Transverse colon (tissue), 4 donors: ENCODE measurements around the gene RANBP10. TPM values are rescaled to one million over a fixed set of nuclear protein-coding genes. Genes with fewer than 3 reads are reported as not detected.

Source experiments
- DNase-seq: peaks from one replicate; pipeline ENCODE4 v3.0.0-alpha.2; 2019
- H3K27ac ChIP-seq, 4 donors: fragments of 200-600 bp; sonication (generic); 2 replicates each; pipeline ENCODE4 v1.5.1; 2016 to 2018; ENCODE audit warnings: inconsistent platforms in 4 of 4
- H3K27me3 ChIP-seq: fragments of 200-600 bp; sonication (generic); 2 replicates; pipeline ENCODE4 v1.5.1; 2017; ENCODE audit warnings: inconsistent platforms
- H3K36me3 ChIP-seq, 4 donors: fragments of 200-600 bp; sonication (generic); 2 replicates each; pipeline ENCODE4 v1.5.1; 2017 to 2019; ENCODE audit warnings: inconsistent platforms in 4 of 4
- H3K4me1 ChIP-seq, 4 donors: fragments of 200-600 bp; sonication (generic); 2 replicates each; pipeline ENCODE4 v1.5.1; 2017 to 2020; ENCODE audit warnings: inconsistent platforms in 4 of 4
- H3K4me3 ChIP-seq, 4 donors: fragments of 200-600 bp; sonication (generic); 1 replicate in 1 of 4; 2 replicates in 3 of 4; pipeline versions ENCODE4 v1.5.1 to v1.6.1; 2017 to 2019; ENCODE audit warnings: inconsistent platforms in 4 of 4
- H3K9me3 ChIP-seq, 2 donors: fragments of 200-600 bp; sonication (generic); 2 replicates each; pipeline ENCODE4 v1.5.1; 2017 to 2019; ENCODE audit warnings: inconsistent platforms in 2 of 2
- EP300 ChIP-seq: sonication (generic); formaldehyde crosslinking; IDR thresholded peaks from one replicate; pipeline ENCODE4 v1.6.1; 2017; ENCODE audit warnings: antibody characterized with exemption, low read depth
- POLR2A ChIP-seq: fragments of 450-650 bp; IDR thresholded peaks from one replicate; pipeline ENCODE4 v1.6.1; 2016; ENCODE audit warnings: antibody characterized with exemption, mild to moderate bottlenecking, moderate library complexity
- POLR2AphosphoS5 ChIP-seq, 3 donors: sonication (generic); formaldehyde crosslinking; IDR thresholded peaks; one replicate each; pipeline ENCODE4 v1.6.1; 2016; ENCODE audit warnings: antibody characterized with exemption in 3 of 3
- WGBS, 2 donors: methylation state at CpG; one replicate each; pipeline ENCODE4 v1.1.5; 2018; ENCODE audit warnings: low coverage in 1 of 2; 5-methylcytosine and 5-hydroxymethylcytosine counted together
- in situ Hi-C, 4 donors: fragments of 200-750 bp; cut with MboI; loops; one replicate each; pipeline versions ENCODE4 v1.15.0 to v1.15.1; 2017; ENCODE audit warnings: low sequenced_read_pairs in 3 of 4, low pct_ligation_motif_present in 1 of 4, low pct_unique_long_range_greater_than_20kb in 1 of 4
- intact Hi-C: fragments of 100-400 bp; cut with DNase I; formaldehyde crosslinking; loops from one replicate; pipeline ENCODE4 v1.15.1; 2023; ENCODE audit warnings: low total_unique reads
- total RNA-seq, 4 donors: library from RNA; depleted of rRNA; stranded (reverse); fragments of >200 nt; gene quantifications; one replicate each; pipeline ENCODE4 v1.1.0, GENCODE V29; 2016
- TF ChIP-seq, protein P1 (sequence below), 5 experiments: fragments of 200-600 bp in 3 of 5; fragments of 450-650 bp in 2 of 5; sonication (generic) in 3 of 5; IDR thresholded peaks; 1 replicate in 2 of 5; 2 replicates in 3 of 5; pipeline ENCODE4 v1.5.1; 2016 to 2017; ENCODE audit warnings: antibody characterized with exemption in 5 of 5, inconsistent platforms in 3 of 5, mild to moderate bottlenecking in 2 of 5, moderate library complexity in 1 of 5

RANBP10 gene
- total RNA-seq, 4 donors from 2014 or later: 15.1 to 32.9 (median 19.1) TPM

DNA sequence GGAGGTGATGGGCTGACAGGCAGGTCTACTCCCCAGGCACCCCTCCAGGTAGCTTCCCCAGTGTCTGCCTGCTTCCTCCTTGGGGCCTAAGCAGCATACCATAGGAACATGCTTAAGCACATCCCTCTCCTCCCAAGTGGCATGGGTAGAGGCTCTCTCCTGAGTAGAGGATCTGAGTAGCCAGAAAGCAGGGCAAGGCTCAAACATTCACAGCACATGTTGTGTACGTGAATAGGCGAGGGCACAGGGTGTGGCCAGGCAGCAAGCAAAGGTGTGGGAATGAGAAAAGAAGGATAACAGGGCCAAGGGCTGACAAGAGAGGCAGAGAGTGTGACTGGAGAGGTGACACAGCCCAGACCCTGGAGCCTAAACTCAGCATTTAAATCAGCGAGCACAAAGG lies 57.5 kb downstream of the RANBP10 start:
- H3K4me3 ChIP-seq: no peak overlapping the region
- in situ Hi-C loops (no loop called here), intact Hi-C loops (no loop called here)
- DNase-seq: peak; percentile 11
- no peaks in the 10 kb centered on the region for H3K9me3 ChIP-seq
- 64% methylated on average over 3 of the region's 3 CpGs; no CpG with 5 or more reads in 1 of the 2 donors for WGBS, 2 donors
- peaks cover 0 to 7% (median under 1%) of the 10 kb centered on the region in 4 donors for H3K36me3 ChIP-seq
- peaks cover 0 to 5% (median 0%) of the 10 kb centered on the region in 4 donors for H3K4me1 ChIP-seq
- TF ChIP-seq POLR2A: no peak
- TF ChIP-seq EP300: no peak
- TF ChIP-seq, protein P1, sequence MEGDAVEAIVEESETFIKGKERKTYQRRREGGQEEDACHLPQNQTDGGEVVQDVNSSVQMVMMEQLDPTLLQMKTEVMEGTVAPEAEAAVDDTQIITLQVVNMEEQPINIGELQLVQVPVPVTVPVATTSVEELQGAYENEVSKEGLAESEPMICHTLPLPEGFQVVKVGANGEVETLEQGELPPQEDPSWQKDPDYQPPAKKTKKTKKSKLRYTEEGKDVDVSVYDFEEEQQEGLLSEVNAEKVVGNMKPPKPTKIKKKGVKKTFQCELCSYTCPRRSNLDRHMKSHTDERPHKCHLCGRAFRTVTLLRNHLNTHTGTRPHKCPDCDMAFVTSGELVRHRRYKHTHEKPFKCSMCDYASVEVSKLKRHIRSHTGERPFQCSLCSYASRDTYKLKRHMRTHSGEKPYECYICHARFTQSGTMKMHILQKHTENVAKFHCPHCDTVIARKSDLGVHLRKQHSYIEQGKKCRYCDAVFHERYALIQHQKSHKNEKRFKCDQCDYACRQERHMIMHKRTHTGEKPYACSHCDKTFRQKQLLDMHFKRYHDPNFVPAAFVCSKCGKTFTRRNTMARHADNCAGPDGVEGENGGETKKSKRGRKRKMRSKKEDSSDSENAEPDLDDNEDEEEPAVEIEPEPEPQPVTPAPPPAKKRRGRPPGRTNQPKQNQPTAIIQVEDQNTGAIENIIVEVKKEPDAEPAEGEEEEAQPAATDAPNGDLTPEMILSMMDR (IDR thresholded peaks at IDR 0.05): no peak
- no peak for TF ChIP-seq POLR2AphosphoS5 (IDR thresholded peaks at IDR 0.05)
- no peaks in the 10 kb centered on the region for H3K27me3 ChIP-seq
- no peak overlapping the region for H3K27ac ChIP-seq

DNA sequence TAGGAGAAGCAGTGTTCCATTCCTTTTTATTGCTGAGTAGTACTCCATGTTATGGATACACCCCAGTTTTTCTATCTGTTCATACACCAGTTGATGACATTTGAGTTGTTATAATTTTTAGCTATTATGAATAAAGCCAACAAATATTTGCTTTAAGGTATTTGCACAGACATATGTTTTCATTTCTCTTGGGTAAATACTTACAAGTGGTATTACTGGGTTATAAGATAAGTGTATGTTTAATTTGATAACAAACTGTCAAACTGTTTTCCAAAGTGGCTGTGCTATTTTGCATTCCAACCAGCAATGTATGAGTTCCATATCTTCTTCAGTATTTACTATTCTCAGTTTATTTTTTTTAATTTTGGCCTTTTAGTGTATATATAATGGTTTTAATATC lies 59.5 kb downstream of the RANBP10 start:
- no peak for DNase-seq
- Histone ChIP-seq H3K27me3 (no peaks in the 10 kb centered on the region), H3K9me3 (no peaks in the 10 kb centered on the region), H3K27ac (no peak overlapping the region), H3K4me3 (no peak overlapping the region), H3K36me3 (peaks cover 0 to 13% (median 5%) of the 10 kb centered on the region in 4 donors), H3K4me1 (peaks cover 0 to 5% (median 0%) of the 10 kb centered on the region in 4 donors)
- in situ Hi-C loops: no loop called here
- TF ChIP-seq EP300: no peak
- TF ChIP-seq, protein P1 (IDR thresholded peaks at IDR 0.05): no peak
- no peak for TF ChIP-seq POLR2A
- TF ChIP-seq POLR2AphosphoS5 (IDR thresholded peaks at IDR 0.05): no peak
- intact Hi-C loops: no loop called here

DNA sequence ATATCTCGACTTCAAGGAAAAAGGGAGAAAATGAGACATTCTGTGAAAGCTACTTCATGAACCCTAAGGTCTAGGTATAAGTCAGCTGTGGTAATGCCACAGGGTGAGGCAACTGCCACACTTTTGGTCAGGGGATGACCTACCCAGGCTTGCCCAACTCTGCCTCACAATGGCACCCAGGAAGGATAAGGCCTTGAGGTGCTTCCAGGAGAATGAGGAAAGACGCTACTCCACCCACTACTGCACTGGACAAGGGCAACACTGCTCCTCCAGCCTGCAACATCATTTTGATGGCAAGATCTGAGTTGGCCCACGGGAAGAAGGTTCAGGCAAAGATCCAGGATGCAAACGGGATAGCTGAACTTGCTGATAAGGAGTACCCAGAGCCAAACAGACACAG lies 65.2 kb downstream of the RANBP10 start:
- no peak for DNase-seq
- Histone ChIP-seq H3K9me3 (no peaks in the 10 kb centered on the region), H3K4me3 (no peak overlapping the region), H3K36me3 (peaks cover 0 to 18% (median 9%) of the 10 kb centered on the region in 4 donors), H3K4me1 (no peaks in the 10 kb centered on the region), H3K27ac (no peak overlapping the region), H3K27me3 (no peaks in the 10 kb centered on the region)
- 91% methylated on average over 4 of the region's 4 CpGs; no CpG with 5 or more reads in 1 of the 2 donors for WGBS, 2 donors
- in situ Hi-C loops (no loop called here), intact Hi-C loops (no loop called here)
- no peak for TF ChIP-seq POLR2AphosphoS5 (IDR thresholded peaks at IDR 0.05)

DNA sequence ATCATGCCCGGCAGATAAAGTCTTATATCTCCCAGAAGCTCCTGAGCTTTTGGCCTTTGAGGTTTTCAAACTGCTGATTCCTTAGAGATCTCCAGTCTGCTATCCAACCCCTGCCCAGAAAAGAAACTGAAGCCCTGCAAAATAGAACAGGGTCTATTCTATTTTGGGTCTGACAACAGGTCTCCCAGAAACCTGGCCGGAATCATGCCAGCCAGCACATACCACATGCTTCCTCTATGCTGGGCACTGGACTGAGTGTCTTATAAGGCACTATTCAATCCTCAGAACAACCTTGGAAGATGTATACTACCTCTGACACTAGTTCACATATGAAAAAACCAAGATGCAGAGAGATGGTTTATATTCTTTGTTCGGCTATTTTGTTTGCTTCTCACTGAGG lies 66.0 kb downstream of the RANBP10 start:
- Histone ChIP-seq H3K4me3 (no peak overlapping the region), H3K36me3 (peaks cover 0 to 18% (median 9%) of the 10 kb centered on the region in 4 donors), H3K27me3 (no peaks in the 10 kb centered on the region), H3K4me1 (no peaks in the 10 kb centered on the region), H3K9me3 (no peaks in the 10 kb centered on the region), H3K27ac (no peak overlapping the region)
- TF ChIP-seq POLR2AphosphoS5 (IDR thresholded peaks at IDR 0.05) (no peak), EP300 (no peak)
- TF ChIP-seq, protein P1 (IDR thresholded peaks at IDR 0.05): no peak
- intact Hi-C loops (no loop called here), in situ Hi-C loops (no loop called here)
- no peak for DNase-seq
- WGBS, 2 donors: 100% methylated on average over 1 to 3 of the region's 3 CpGs

DNA sequence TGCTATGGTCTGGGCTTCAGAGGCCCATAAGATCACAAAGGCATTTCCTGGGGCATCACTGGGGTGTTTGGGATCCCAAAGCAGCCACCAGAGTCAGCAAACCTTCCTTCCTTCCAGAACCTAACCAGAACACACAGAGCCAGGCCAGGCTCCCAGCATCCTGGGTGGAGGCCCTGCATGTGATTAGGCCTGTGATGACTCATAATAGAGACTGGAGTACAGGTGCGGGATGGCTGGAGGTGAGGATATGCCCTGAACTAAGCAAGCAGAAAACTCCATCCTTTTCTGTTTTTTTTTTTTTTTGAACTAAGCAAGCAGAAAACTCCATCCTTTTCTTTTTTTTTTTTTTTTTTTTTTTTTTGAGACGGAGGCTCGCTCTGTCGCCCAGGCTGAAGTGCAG lies 69.5 kb downstream of the RANBP10 start:
- no peak for DNase-seq
- WGBS, 2 donors: 80 to 97% methylated on average over 1 to 4 of the region's 4 CpGs
- Histone ChIP-seq H3K4me1 (no peaks in the 10 kb centered on the region), H3K9me3 (no peaks in the 10 kb centered on the region), H3K36me3 (peaks cover 0 to 8% (median 3%) of the 10 kb centered on the region in 4 donors), H3K4me3 (no peak overlapping the region), H3K27ac (no peak overlapping the region), H3K27me3 (no peaks in the 10 kb centered on the region)
- in situ Hi-C loops: no loop called here
- intact Hi-C loops: no loop called here
- TF ChIP-seq EP300 (no peak), POLR2AphosphoS5 (IDR thresholded peaks at IDR 0.05) (no peak), POLR2A (no peak)
- TF ChIP-seq, protein P1 (IDR thresholded peaks at IDR 0.05): no peak
